Fibroblast of skin of scalp (primary cell): ENCODE results near the gene SBK1.
"Not testable (repeated sequence)": the region's sequence is repeated elsewhere in the genome, so short reads cannot be mapped to it uniquely, and the experiment has no call there.

ENCODE experiments used
- DNase-seq: peaks from one replicate; pipeline ENCODE4 v3.0.0-alpha.2; 2013

Gene SBK1

GRCh38 chr16:28336940-28337710 is 44.8 kb downstream of the SBK1 start:
- not testable (repeated sequence) for DNase-seq

DNA sequence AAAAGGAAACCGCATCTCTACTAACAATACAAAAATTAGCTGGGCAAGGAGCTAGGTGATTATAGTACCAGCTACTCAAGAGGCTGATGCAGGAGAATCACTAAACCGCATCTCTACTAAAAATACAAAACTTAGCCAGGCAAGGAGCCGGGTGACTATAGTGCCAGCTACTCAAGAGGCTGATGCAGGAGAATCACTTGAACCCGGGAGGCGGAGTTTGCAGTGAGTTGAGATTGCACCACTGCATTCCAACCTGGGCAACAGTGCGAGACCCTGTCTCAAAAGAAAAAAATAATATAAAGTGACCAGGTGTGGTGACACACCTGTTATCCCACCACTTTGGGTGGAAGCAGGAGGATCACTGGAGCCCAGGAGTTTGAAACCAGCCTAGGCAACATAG is 45.9 kb downstream of the SBK1 start:
- not testable (repeated sequence) for DNase-seq

- DNase-seq = not testable (repeated sequence)
Measured at GRCh38 chr16:28362600-28362999, 70.3 kb downstream of the SBK1 start.

- DNase-seq = not testable (repeated sequence)
Measured at GRCh38 chr16:28363408-28363807, 71.1 kb downstream of the SBK1 start, which contains the start of gene NPIPB6. NPIPB6 (minus strand) TSS chr16:28363508; CDS start chr16:28362822, 686 bp downstream.

DNA sequence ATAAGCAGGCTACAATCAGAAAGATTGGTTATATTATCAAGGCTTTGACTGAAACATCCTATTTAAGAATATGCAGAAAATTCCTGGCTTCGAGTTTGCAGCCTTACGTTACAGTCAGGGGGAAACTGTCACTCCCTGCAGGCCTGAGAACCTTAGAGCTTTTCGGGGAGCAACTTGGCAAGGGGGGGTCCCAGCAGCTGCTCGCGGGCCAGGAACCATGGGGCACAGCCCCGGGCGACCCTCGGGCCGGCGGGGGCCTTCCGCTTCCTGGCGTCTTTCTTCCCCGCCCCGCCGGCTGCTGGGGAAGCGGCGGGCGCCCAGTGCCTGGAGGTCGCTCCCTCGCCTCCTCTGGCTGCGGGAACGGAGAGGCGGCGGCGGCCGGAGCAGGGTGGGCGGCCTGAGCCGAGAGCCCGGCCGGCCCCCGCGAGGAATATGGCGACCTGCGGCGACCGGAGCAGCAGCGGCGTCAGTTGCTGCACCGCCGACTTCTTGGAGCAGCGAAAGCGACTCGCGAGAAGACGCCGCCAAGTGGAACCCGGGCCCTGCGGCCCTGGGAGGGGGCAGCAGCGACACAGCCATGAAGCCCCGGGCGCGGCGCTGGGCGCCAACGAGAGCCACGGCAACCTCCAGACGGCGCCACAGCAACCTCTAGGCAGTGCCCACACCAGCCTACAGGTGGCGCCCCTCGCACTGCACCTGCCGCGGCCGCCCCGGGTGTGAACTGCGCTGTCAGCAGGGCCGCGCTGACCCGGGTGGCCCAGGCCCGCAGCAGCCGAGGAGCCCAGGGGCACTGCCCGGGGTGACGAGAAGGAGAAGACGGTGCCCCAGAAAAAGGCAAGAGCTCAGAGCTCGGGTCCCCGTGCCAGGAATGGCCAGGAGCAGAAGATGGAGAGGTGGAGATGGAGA is 72.2 kb downstream of the SBK1 start:
- not testable (repeated sequence) for DNase-seq

DNA sequence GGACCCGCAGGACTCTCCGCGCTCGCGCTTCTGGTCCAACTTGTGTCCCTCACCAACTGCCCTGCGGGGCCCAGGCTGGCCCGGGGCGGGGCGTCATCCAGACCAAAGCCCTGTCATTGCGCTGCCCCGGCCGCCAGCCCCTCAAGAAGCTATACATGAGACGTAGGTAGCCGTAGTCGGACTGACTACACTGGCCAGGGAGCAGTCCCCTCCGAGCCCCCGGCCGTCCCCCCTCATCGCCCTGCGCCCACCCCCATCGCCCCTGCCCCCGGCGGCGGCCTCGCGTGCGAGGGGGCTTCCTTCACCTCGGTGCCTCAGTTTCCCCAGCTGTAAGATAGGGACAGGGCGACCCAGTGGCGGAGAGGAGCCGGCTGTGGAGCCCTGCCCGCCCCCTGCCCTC is 75.6 kb downstream of the SBK1 start:
- DNase-seq = not testable (repeated sequence)
